ENCODE results near the gene PLA2G2E.

- TF ChIP-seq EZH2phosphoT487 (IDR thresholded peaks at IDR 0.05; ENCODE audit: borderline replicate concordance, low read depth) (no peak), NRF1 (IDR thresholded peaks at IDR 0.05; ENCODE audit: low read depth, low read length) (no peak), FOXM1 (IDR thresholded peaks at IDR 0.05; ENCODE audit: low read depth) (no peak), RAD21 (IDR thresholded peaks at IDR 0.05; ENCODE audit: low read length) (no peak), CTCF (IDR thresholded peaks at IDR 0.05) (no peak), EP300 (IDR thresholded peaks at IDR 0.05; ENCODE audit: borderline replicate concordance in 1 of 2, low read depth in 1 of 2, low read length in 1 of 2) (no peak), RFX5 (IDR thresholded peaks at IDR 0.05; ENCODE audit: low read length) (no peak), SIN3A (IDR thresholded peaks at IDR 0.05; ENCODE audit: borderline replicate concordance, low read depth, low read length) (no peak), TEAD4 (IDR thresholded peaks at IDR 0.05; ENCODE audit: borderline replicate concordance, insufficient read depth) (no peak), RXRA (IDR thresholded peaks at IDR 0.05; ENCODE audit: borderline replicate concordance, low read depth) (no peak), RCOR1 (IDR thresholded peaks at IDR 0.05; ENCODE audit: low read length) (no peak), FOSL2 (IDR thresholded peaks at IDR 0.05; ENCODE audit: borderline replicate concordance, low read depth) (no peak)
Observed at GRCh38 chr1:19936061-19936750, 12.8 kb upstream of the PLA2G2E start.

Data from SK-N-SH (cell line).